ENCODE measurements around the gene HS3ST6. TPM values are rescaled to one million over a fixed set of nuclear protein-coding genes. Genes with fewer than 3 reads are reported as not detected.

Gene HS3ST6
- total and polyA plus RNA-seq, 9 of the 15 experiments (the other 6 are each of a cell fraction or from before 2014, with no cell fraction given), result not detected

- 80% methylated on average over 15 of the region's 17 CpGs for WGBS (ENCODE audit: insufficient coverage, low coverage, missing lambda C conversion rate)
- H3K4me1 ChIP-seq (replicated peaks in 1 of 2; ENCODE audit: control insufficient read depth in 2 of 2, insufficient read depth in 2 of 2, low read length in 2 of 2), result peaks cover 22 to 51% of the 10 kb centered on the region in 2 experiments
- peaks cover 20% of the 10 kb centered on the region for H3K79me2 ChIP-seq (ENCODE audit: control insufficient read depth, insufficient read depth, low read length)
- TF ChIP-seq RBFOX2 (IDR thresholded peaks at IDR 0.05; ENCODE audit: low read depth, low read length) (0 out of 2 replicates have a peak, but pooled peaks have one; percentile 21), U2AF1 (optimal IDR thresholded peaks at IDR 0.05; ENCODE audit: low read depth, low read length) (no peak), NR3C1 (CRISPR knock-in tag; IDR thresholded peaks at IDR 0.05) (no peak)
- peak overlapping the region in 1 of 2 experiments; percentile 42; a peak in 1 of 4 replicates for H3K9ac ChIP-seq (ENCODE audit: insufficient read depth in 1 of 2, low read depth in 2 of 2, low read length in 2 of 2)
- H3K9me1 ChIP-seq (ENCODE audit: control insufficient read depth, insufficient read depth, low read length), result peaks cover 8% of the 10 kb centered on the region
- CTCF ChIA-PET (ENCODE audit: low intra/inter-chr PET ratio), result no interaction called here
- FAIRE-seq (no peak), ATAC-seq (no peak), DNase-seq (ENCODE audit: extremely low read depth in 1 of 4, low spot score in 3 of 4) (no peak)
- H2AFZ ChIP-seq (ENCODE audit: low read depth, low read length), result no peak overlapping the region
- POLR2A ChIA-PET, result interaction anchor here (0.6 to 0.9 kb wide), 2 partner anchors 26 to 44 kb away, joined by 3 read pairs; no protein-coding TSS in a partner anchor
- H3K27me3 ChIP-seq (ENCODE audit: control insufficient read depth in 2 of 2, insufficient read depth in 2 of 2, low read length in 2 of 2), result no peaks in the 10 kb centered on the region
- no peak overlapping the region for H3K27ac ChIP-seq (ENCODE audit: extremely low read depth, low read depth, low read length)
- no peak overlapping the region for H3K4me3 ChIP-seq
- intact Hi-C loops (cut with micrococcal nuclease) (no loop called here), in situ Hi-C loops (cut with MboI) (no loop called here)
- H3K4me2 ChIP-seq (ENCODE audit: insufficient read depth, low read length), result no peak overlapping the region
- H3K9me3 ChIP-seq (replicated peaks; ENCODE audit: control insufficient read depth, insufficient read depth, low read depth, low read length), result no peaks in the 10 kb centered on the region
- H3K36me3 ChIP-seq (ENCODE audit: control insufficient read depth, insufficient read depth, low read length), result peaks cover 37% of the 10 kb centered on the region; the same call in 2 of the 3 replicates
- peaks cover 7% of the 10 kb centered on the region for H4K20me1 ChIP-seq (replicated peaks; ENCODE audit: control insufficient read depth, insufficient read depth, low read length)
- no TSS peak for BruUV-seq (replicated peaks)
These were observed 20.7 kb upstream of the HS3ST6 start for GRCh38 chr16:1938910-1939309.

- FAIRE-seq, result no peak
- peaks cover 37% of the 10 kb centered on the region; the same call in 2 of the 3 replicates for H3K36me3 ChIP-seq (ENCODE audit: control insufficient read depth, insufficient read depth, low read length)
These were observed 20.1 kb upstream of the HS3ST6 start for GRCh38 chr16:1938316-1938715.

More at GRCh38 chr16:1938316-1938715, 20.1 kb upstream of the HS3ST6 start:
- 92% methylated on average over 10 of the region's 10 CpGs for WGBS (ENCODE audit: insufficient coverage, low coverage, missing lambda C conversion rate)
- Histone ChIP-seq H2AFZ (ENCODE audit: low read depth, low read length) (no peak overlapping the region), H3K9ac (ENCODE audit: insufficient read depth in 1 of 2, low read depth in 2 of 2, low read length in 2 of 2) (no peak overlapping the region), H4K20me1 (replicated peaks; ENCODE audit: control insufficient read depth, insufficient read depth, low read length) (peaks cover 7% of the 10 kb centered on the region), H3K4me3 (no peak overlapping the region), H3K27me3 (ENCODE audit: control insufficient read depth in 2 of 2, insufficient read depth in 2 of 2, low read length in 2 of 2) (no peaks in the 10 kb centered on the region), H3K27ac (ENCODE audit: extremely low read depth, low read depth, low read length) (no peak overlapping the region), H3K4me2 (ENCODE audit: insufficient read depth, low read length) (no peak overlapping the region), H3K9me3 (replicated peaks; ENCODE audit: control insufficient read depth, insufficient read depth, low read depth, low read length) (no peaks in the 10 kb centered on the region), H3K9me1 (ENCODE audit: control insufficient read depth, insufficient read depth, low read length) (peaks cover 8% of the 10 kb centered on the region), H3K4me1 (replicated peaks in 1 of 2; ENCODE audit: control insufficient read depth in 2 of 2, insufficient read depth in 2 of 2, low read length in 2 of 2) (peaks cover 22 to 48% of the 10 kb centered on the region in 2 experiments), H3K79me2 (ENCODE audit: control insufficient read depth, insufficient read depth, low read length) (peaks cover 20% of the 10 kb centered on the region)
- DNase-seq (ENCODE audit: extremely low read depth in 1 of 4, low spot score in 3 of 4), result no peak
- BruUV-seq (replicated peaks), result no TSS peak
- intact Hi-C loops (cut with micrococcal nuclease), result no loop called here
- CTCF ChIA-PET (ENCODE audit: low intra/inter-chr PET ratio), result no interaction called here
- POLR2A ChIA-PET, result interaction anchor here (0.9 kb wide), 1 partner anchor 27 kb away, joined by 3 read pairs; no protein-coding TSS in a partner anchor
- in situ Hi-C loops (cut with MboI), result no loop called here
- no peak for TF ChIP-seq ID3 (CRISPR knock-in tag; IDR thresholded peaks at IDR 0.05)
- no peak for TF ChIP-seq ID3 (tag; IDR thresholded peaks at IDR 0.05)
- TF ChIP-seq PREB (CRISPR knock-in tag; IDR thresholded peaks at IDR 0.05), result no peak
- no peak for TF ChIP-seq NR1H2 (CRISPR knock-in tag; IDR thresholded peaks at IDR 0.05)
- no peak for TF ChIP-seq MAFF (IDR thresholded peaks at IDR 0.05; ENCODE audit: low read length)
- no peak for ATAC-seq
